Measurements from ENCODE around the gene CCNB1. TPM values are rescaled to one million over a fixed set of nuclear protein-coding genes. Genes with fewer than 3 reads are reported as not detected.
A peak's percentile ranks its signal among the peaks of the same experiment; 100 is the strongest.
"Not testable (repeated sequence)": the region's sequence is repeated elsewhere in the genome, so short reads cannot be mapped to it uniquely, and the experiment has no call there.

The CCNB1 gene
- total and polyA plus RNA-seq, 7 donors: 2.3 to 68.1 (median 3.6) TPM

DNA sequence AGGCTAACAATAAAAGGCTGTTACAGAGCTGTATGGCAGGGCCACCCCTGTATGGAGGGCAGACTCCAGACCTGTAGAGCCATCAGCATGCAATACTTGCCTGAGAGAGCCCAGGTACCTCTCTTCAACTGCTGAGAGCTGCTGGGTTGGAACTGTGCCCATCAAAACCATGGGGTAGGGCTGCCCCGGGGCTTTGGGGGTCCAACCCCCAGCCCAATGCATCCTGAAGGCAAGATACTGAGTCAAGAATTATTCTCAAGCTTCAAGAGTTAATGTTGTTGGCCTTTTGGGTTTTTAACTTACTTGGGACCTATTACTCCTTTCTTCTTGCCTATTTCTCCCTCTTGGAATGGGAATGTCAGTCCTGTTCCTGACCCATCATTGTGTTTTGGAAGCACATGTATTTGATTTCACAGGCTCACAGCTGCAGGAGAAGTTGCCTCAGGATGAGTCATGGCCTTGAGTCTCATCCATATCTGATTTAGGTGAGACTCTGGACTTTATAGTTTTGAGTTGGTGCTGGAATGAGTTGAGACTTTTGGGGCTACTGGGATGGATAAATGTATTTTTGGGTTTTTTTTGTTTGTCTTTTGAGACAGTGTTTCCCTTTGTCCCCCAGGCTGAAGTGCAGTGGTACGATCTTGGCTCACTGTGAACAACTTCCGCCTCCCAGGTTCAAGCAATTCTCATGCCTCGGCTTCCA, 46.7 kb downstream of the CCNB1 start:
- no peak overlapping the region for H3K4me3 ChIP-seq
- WGBS, 2 donors: 92 to 95% methylated on average over 4 of the region's 4 CpGs
- peaks cover 0 to 4% (median 1%) of the 10 kb centered on the region in 4 donors for H3K4me1 ChIP-seq
- no peaks in the 10 kb centered on the region for H3K36me3 ChIP-seq
- no peak overlapping the region for H3K27ac ChIP-seq
- no peak for DNase-seq
- intact Hi-C loops (cut with DNase I): no loop called here
- no peaks in the 10 kb centered on the region for H3K9me3 ChIP-seq
- TF ChIP-seq POLR2A (IDR thresholded peaks at IDR 0.05) (no peak), EP300 (IDR thresholded peaks at IDR 0.05) (no peak)
- TF ChIP-seq, protein P1, sequence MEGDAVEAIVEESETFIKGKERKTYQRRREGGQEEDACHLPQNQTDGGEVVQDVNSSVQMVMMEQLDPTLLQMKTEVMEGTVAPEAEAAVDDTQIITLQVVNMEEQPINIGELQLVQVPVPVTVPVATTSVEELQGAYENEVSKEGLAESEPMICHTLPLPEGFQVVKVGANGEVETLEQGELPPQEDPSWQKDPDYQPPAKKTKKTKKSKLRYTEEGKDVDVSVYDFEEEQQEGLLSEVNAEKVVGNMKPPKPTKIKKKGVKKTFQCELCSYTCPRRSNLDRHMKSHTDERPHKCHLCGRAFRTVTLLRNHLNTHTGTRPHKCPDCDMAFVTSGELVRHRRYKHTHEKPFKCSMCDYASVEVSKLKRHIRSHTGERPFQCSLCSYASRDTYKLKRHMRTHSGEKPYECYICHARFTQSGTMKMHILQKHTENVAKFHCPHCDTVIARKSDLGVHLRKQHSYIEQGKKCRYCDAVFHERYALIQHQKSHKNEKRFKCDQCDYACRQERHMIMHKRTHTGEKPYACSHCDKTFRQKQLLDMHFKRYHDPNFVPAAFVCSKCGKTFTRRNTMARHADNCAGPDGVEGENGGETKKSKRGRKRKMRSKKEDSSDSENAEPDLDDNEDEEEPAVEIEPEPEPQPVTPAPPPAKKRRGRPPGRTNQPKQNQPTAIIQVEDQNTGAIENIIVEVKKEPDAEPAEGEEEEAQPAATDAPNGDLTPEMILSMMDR (IDR thresholded peaks at IDR 0.05): no peak
- no peaks in the 10 kb centered on the region for H3K27me3 ChIP-seq

DNA sequence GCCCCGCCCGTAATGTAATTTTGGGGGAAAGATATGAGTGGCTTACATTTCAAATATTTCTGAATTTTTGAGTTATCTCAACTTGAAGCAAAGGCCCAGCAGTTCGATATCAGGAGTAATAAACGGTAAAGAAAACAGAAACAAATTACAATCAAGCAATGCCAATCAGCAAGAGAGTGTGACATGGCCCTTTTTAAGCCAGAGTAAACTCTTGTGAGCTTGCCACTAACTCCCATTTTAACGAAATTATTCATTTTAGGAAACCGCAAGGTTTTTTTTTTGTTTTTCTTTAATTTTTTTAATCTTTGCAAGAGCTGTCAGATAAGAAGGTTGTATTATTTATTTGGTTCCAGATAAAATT, 50.2 kb downstream of the CCNB1 start:
- Histone ChIP-seq H3K27me3 (no peaks in the 10 kb centered on the region), H3K4me1 (peaks cover 0 to 13% (median 9%) of the 10 kb centered on the region in 4 donors), H3K4me3 (peak overlapping the region; percentile 82 to 100 (median 100)), H3K9me3 (no peaks in the 10 kb centered on the region), H3K27ac (peak overlapping the region; percentile 92 to 99 (median 96)), H3K36me3 (no peaks in the 10 kb centered on the region)
- 10 to 39% methylated on average over 6 of the region's 6 CpGs for WGBS, 2 donors
- TF ChIP-seq EP300 (IDR thresholded peaks at IDR 0.05): no peak
- no peak for DNase-seq
- intact Hi-C loops (cut with DNase I): loop anchor here (1.0 to 2.0 kb wide), 3 partner anchors 28 to 124 kb away; partner anchors contain the start of genes CCNB1 and CENPH

DNA sequence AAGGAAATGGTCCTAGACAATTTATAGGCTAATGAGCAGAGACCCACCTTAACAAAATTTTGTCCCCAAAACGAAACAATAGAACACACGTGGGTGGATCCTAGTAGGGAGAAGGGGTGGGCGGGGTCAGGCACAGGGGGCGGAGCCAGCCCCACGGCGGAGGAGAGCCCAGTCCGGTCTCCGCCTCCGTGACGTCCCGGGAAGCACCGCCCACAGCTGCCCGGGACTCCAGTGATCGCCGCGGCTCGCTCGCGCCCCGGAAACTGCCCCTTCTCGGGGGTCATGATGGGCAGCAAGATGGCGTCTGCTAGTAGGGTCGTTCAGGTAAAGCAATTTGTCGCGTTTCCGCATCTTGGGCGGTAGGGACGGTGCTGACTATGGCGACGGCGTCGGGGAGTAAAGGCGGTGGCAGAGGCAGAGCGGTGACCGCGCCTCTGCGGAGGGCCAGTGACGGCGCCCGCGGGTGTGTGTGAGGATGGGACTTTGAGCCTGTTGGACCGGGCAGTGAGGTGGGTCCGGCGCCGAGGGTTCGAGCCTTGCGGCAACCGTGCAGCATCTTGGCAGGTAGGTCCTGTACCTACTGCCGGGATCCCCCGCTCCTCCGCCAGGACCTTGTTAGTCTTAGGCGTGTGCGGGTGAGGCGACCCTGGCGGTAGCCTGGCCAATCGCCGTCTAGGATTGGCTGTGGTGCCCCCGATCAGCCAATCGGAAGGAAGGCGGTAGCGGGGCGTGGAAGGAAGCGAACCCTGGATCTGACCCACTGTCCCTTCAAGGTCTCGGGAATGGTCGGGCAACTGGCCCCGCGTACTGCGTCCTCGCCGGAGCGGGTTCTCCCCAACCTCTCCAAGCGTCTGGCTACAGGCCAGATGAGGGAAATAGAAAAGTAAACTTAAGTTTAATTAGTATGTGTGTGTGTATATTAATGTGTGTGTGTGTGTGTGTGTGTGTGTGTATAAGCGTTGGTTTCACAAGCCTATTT, 50.9 kb downstream of the CCNB1 start:
- H3K27me3 ChIP-seq: no peaks in the 10 kb centered on the region
- H3K9me3 ChIP-seq: no peaks in the 10 kb centered on the region
- H3K27ac ChIP-seq: peak overlapping the region; percentile 92 to 99 (median 96)
- 0% methylated on average over 73 of the region's 73 CpGs for WGBS, 2 donors
- H3K4me3 ChIP-seq: peak overlapping the region; percentile 82 to 100 (median 100)
- intact Hi-C loops (cut with DNase I): loop anchor here (1.0 to 2.0 kb wide), 4 partner anchors 17 to 125 kb away; partner anchors contain the start of genes CCNB1, CDK7 and CENPH
- peak; percentile 98 for DNase-seq
- H3K36me3 ChIP-seq: no peaks in the 10 kb centered on the region
- H3K4me1 ChIP-seq: peaks cover 0 to 13% (median 9%) of the 10 kb centered on the region in 4 donors
- TF ChIP-seq POLR2AphosphoS5 (IDR thresholded peaks at IDR 0.05): peak; percentile 95 to 97 (median 96)
- no peak for TF ChIP-seq EP300 (IDR thresholded peaks at IDR 0.05)
- TF ChIP-seq, protein P1 (IDR thresholded peaks at IDR 0.05): peak in 2 of 4 experiments; percentile 59 to 61
- peak; percentile 81 to 91 for TF ChIP-seq POLR2A (IDR thresholded peaks at IDR 0.05)

DNA sequence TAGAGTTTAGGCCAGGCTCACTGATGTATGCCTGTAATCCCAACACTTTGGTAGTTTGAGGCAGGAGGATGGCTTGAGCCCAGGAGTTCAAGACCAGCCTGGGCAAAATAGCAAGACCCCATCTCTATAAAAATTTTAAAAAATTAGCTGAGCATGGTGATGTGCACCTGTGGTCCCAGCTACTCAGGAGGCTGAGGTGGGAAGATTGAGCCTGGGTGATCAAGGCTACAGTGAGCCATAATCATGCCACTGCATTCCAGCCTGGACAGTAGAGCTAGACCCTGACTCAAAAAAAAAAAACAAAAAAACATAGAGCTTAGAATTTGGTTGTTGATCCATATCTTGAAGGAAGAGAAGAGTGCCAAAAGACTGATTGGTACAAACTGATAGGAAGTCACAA, 53.0 kb downstream of the CCNB1 start:
- Histone ChIP-seq H3K27ac (no peak overlapping the region), H3K9me3 (no peaks in the 10 kb centered on the region), H3K27me3 (no peaks in the 10 kb centered on the region), H3K4me3 (no peak overlapping the region), H3K36me3 (peaks cover 0 to 6% (median 0%) of the 10 kb centered on the region in 4 donors), H3K4me1 (peaks cover 0 to 13% (median 9%) of the 10 kb centered on the region in 4 donors)
- no peak for DNase-seq
- TF ChIP-seq, protein P1 (IDR thresholded peaks at IDR 0.05): no peak
- TF ChIP-seq POLR2A (IDR thresholded peaks at IDR 0.05) (no peak), EP300 (IDR thresholded peaks at IDR 0.05) (no peak), POLR2AphosphoS5 (IDR thresholded peaks at IDR 0.05) (no peak)
- intact Hi-C loops (cut with DNase I): loop anchor here (2.0 kb wide), 1 partner anchor 15 kb away; the partner anchor contains the start of gene CDK7

DNA sequence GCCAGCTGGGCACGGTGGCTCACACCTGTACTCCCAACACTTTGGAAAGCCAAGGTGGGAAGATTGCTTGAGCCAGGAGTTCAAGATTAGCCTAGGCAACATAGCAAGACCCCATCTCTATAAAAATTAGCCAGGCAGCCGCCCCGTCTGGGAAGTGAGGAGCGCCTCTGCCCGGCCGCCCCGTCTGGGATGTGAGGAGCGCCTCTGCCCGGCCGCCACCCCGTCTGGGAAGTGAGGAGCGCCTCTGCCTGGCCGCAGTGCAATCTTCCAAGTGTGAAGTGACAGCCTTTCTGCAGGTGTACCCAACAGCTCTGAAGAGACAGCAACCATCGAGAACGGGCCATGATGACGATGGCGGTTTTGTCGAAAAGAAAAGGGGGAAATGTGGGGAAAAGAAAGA, 53.4 kb downstream of the CCNB1 start:
- DNase-seq; H3K27ac ChIP-seq; H3K4me3 ChIP-seq; H3K9me3 ChIP-seq; intact Hi-C loops (cut with DNase I); H3K27me3 ChIP-seq: not testable (repeated sequence)
- Histone ChIP-seq H3K36me3 (peaks cover 0 to 10% (median 0%) of the 10 kb centered on the region in 4 donors), H3K4me1 (peaks cover 0 to 13% (median 9%) of the 10 kb centered on the region in 4 donors)
- 94 to 96% methylated on average over 18 of the region's 18 CpGs for WGBS, 2 donors

DNA sequence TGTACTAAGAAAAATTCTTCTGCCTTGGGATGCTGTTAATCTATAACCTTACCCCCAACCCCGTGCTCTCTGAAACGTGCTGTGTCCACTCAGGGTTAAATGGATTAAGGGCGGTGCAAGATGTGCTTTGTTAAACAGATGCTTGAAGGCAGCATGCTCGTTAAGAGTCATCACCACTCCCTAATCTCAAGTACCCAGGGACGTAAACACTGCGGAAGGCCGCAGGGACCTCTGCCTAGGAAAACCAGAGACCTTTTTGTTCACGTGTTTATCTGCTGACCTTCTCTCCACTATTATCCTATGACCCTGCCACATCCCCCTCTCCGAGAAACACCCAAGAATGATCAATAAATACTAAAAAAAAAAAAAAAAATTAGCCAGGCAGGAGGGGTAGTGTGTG, 53.9 kb downstream of the CCNB1 start:
- H3K27ac ChIP-seq; DNase-seq; H3K9me3 ChIP-seq; intact Hi-C loops (cut with DNase I); H3K27me3 ChIP-seq; H3K4me3 ChIP-seq: not testable (repeated sequence)
- WGBS, 2 donors: 77 to 80% methylated on average over 6 to 9 of the region's 9 CpGs
- Histone ChIP-seq H3K36me3 (peaks cover 0 to 13% (median 0%) of the 10 kb centered on the region in 4 donors), H3K4me1 (peaks cover 0 to 13% (median 9%) of the 10 kb centered on the region in 4 donors)
